MCF 10A (cell line): ENCODE results near the gene ZBTB7C. TPM values are rescaled to one million over a fixed set of nuclear protein-coding genes. Genes with fewer than 3 reads are reported as not detected.
A peak's percentile ranks its signal among the peaks of the same experiment; 100 is the strongest.

Experiments
- BruUV-seq: library from RNA; stranded (reverse); fragments of 400-500 nt; replicated peaks from 2 replicates; lab custom pipeline; 2021; lab: Mats Ljungman, UMichigan
- CTCF ChIA-PET: fragments of 300-600 bp; sonication (Branson Sonifier 250); formaldehyde crosslinking; extraction: SDS; loops from one replicate; lab custom pipeline; 2021; ENCODE audit warnings: antibody characterized with exemption, inconsistent platforms; lab: Yijun Ruan, JAX
- POLR2A ChIA-PET: fragments of 300-600, 350-650 bp; sonication (Branson Sonifier 250); formaldehyde crosslinking; extraction: SDS; loops from one replicate; lab custom pipeline; 2020; ENCODE audit warnings: antibody characterized with exemption, inconsistent platforms; lab: Yijun Ruan, JAX
- DNase-seq: peaks from one replicate; pipeline ENCODE4 v3.0.0-alpha.2; 2018; ENCODE audit not compliant: unreplicated experiment
- H3K27ac Mint-ChIP-seq: one replicate; pipeline ENCODE4 v1.8.0; 2022; ENCODE audit warnings: mild to moderate bottlenecking, low read depth, mixed read lengths; ENCODE audit not compliant: unreplicated experiment
- H3K27me3 Mint-ChIP-seq: one replicate; pipeline ENCODE4 v1.8.0; 2022; ENCODE audit warnings: mixed read lengths; ENCODE audit not compliant: insufficient read depth, unreplicated experiment
- H3K36me3 Mint-ChIP-seq: one replicate; pipeline ENCODE4 v1.8.0; 2022; ENCODE audit warnings: mild to moderate bottlenecking, moderate library complexity, mixed read lengths; ENCODE audit not compliant: insufficient read depth, unreplicated experiment
- H3K4me1 Mint-ChIP-seq: one replicate; pipeline ENCODE4 v1.8.0; 2022; ENCODE audit warnings: mixed read lengths; ENCODE audit not compliant: insufficient read depth, unreplicated experiment
- H3K4me3 Mint-ChIP-seq: one replicate; pipeline ENCODE4 v1.8.0; 2022; ENCODE audit warnings: mild to moderate bottlenecking, moderate library complexity, mixed read lengths; ENCODE audit not compliant: unreplicated experiment
- H3K9me3 Mint-ChIP-seq: one replicate; pipeline ENCODE4 v1.8.0; 2022; ENCODE audit warnings: mixed read lengths; ENCODE audit not compliant: unreplicated experiment
- intact Hi-C: fragments of 100-400 bp; cut with micrococcal nuclease; formaldehyde crosslinking; loops from 2 replicates; pipeline ENCODE4 v1.14.1; 2022
- total RNA-seq: library from RNA; stranded (reverse); gene quantifications from 2 replicates; pipeline ENCODE4 v1.2.3, GENCODE V29; 2022
- TF ChIP-seq, protein P1 (sequence below): fragments of 200-600 bp; IDR thresholded peaks from one replicate; pipeline ENCODE4 v1.8.0; 2022; ENCODE audit warnings: antibody characterized with exemption, mild to moderate bottlenecking; ENCODE audit not compliant: unreplicated experiment

The ZBTB7C gene
- total RNA-seq, 1 experiment from 2014 or later: 0.42 TPM

GRCh38 chr18:48188609-48189008, 220.6 kb downstream of the ZBTB7C start:
- Mint-ChIP-seq H3K36me3 (peaks cover 7% of the 10 kb centered on the region), H3K9me3 (no peaks in the 10 kb centered on the region), H3K27me3 (peaks cover 47% of the 10 kb centered on the region), H3K27ac (no peak overlapping the region), H3K4me3 (no peak overlapping the region), H3K4me1 (peaks cover 8% of the 10 kb centered on the region)
- CTCF ChIA-PET: no interaction called here
- BruUV-seq: no TSS peak
- TF ChIP-seq, protein P1, sequence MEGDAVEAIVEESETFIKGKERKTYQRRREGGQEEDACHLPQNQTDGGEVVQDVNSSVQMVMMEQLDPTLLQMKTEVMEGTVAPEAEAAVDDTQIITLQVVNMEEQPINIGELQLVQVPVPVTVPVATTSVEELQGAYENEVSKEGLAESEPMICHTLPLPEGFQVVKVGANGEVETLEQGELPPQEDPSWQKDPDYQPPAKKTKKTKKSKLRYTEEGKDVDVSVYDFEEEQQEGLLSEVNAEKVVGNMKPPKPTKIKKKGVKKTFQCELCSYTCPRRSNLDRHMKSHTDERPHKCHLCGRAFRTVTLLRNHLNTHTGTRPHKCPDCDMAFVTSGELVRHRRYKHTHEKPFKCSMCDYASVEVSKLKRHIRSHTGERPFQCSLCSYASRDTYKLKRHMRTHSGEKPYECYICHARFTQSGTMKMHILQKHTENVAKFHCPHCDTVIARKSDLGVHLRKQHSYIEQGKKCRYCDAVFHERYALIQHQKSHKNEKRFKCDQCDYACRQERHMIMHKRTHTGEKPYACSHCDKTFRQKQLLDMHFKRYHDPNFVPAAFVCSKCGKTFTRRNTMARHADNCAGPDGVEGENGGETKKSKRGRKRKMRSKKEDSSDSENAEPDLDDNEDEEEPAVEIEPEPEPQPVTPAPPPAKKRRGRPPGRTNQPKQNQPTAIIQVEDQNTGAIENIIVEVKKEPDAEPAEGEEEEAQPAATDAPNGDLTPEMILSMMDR: no peak
- intact Hi-C loops: no loop called here
- no peak for DNase-seq
- POLR2A ChIA-PET: no interaction called here

GRCh38 chr18:48186861-48187260, 222.3 kb downstream of the ZBTB7C start:
- POLR2A ChIA-PET: interaction anchor here (1.4 kb wide), 1 partner anchor 10 kb away, joined by 4 read pairs; no protein-coding TSS in a partner anchor
- Mint-ChIP-seq H3K9me3 (no peaks in the 10 kb centered on the region), H3K27me3 (peaks cover 51% of the 10 kb centered on the region), H3K4me1 (peaks cover 8% of the 10 kb centered on the region), H3K27ac (no peak overlapping the region), H3K36me3 (peaks cover 7% of the 10 kb centered on the region), H3K4me3 (no peak overlapping the region)
- no peak for DNase-seq
- BruUV-seq: no TSS peak
- TF ChIP-seq, protein P1: no peak
- intact Hi-C loops: no loop called here
- CTCF ChIA-PET: interaction anchor here (0.6 to 1.4 kb wide), 4 partner anchors 26 to 260 kb away, joined by 3 to 4 read pairs (median 4); no protein-coding TSS in a partner anchor

DNA sequence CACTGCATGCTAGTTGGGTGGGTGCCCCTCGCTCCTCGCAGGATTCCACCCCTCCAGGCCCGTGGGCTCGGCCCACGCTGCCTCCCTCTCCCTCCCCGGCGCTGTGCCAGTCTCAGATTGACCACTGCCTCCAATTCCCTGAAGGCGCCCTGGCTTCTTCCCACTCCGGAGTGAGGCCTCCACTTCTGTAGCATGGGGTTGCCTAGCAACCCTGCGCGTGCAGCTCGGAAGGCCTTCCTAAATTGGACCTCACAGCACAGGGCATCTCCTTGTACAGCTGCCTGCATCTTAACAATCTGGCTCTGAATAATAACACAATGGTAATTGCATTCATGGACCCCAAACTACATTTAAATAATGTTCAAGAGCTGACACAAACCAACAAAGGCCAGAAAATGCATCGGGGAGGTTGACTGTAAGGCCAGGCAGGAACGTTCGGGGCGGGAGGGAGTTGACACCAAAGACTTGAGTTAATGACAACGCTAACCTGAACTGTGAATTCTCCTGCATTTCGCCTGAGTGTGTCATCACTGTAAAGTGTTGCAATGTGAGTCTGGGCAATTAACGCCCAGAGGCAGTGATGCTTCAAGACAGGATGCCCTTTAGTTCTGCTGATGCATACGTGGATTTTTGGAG, 222.9 kb downstream of the ZBTB7C start:
- TF ChIP-seq, protein P1: no peak
- H3K4me3 Mint-ChIP-seq: no peak overlapping the region
- CTCF ChIA-PET: interaction anchor here (0.7 to 1.4 kb wide), 3 partner anchors 123 to 261 kb away, joined by 3 to 4 read pairs (median 3); no protein-coding TSS in a partner anchor
- peaks cover 8% of the 10 kb centered on the region for H3K4me1 Mint-ChIP-seq
- no TSS peak for BruUV-seq
- peak; percentile 53 for DNase-seq
- peaks cover 7% of the 10 kb centered on the region for H3K36me3 Mint-ChIP-seq
- H3K27me3 Mint-ChIP-seq: peaks cover 51% of the 10 kb centered on the region
- intact Hi-C loops: no loop called here
- H3K27ac Mint-ChIP-seq: no peak overlapping the region
- POLR2A ChIA-PET: interaction anchor here (1.4 kb wide), 1 partner anchor 11 kb away, joined by 4 read pairs; no protein-coding TSS in a partner anchor
- H3K9me3 Mint-ChIP-seq: no peaks in the 10 kb centered on the region

- Mint-ChIP-seq H3K36me3 (peaks cover 7% of the 10 kb centered on the region), H3K27ac (no peak overlapping the region), H3K9me3 (no peaks in the 10 kb centered on the region), H3K4me3 (no peak overlapping the region), H3K27me3 (peaks cover 61% of the 10 kb centered on the region), H3K4me1 (peaks cover 8% of the 10 kb centered on the region)
- peak; percentile 61 for DNase-seq
- POLR2A ChIA-PET: no interaction called here
- no TSS peak for BruUV-seq
- TF ChIP-seq, protein P1: no peak
- CTCF ChIA-PET: interaction anchor here (1.1 kb wide), 1 partner anchor 82 kb away, joined by 3 read pairs; no protein-coding TSS in a partner anchor
- intact Hi-C loops: no loop called here
These were observed 225.1 kb downstream of the ZBTB7C start for GRCh38 chr18:48184118-48184517.
